ENCODE results near the gene FLYWCH2. TPM values are rescaled to one million over a fixed set of nuclear protein-coding genes. Genes with fewer than 3 reads are reported as not detected.

Gene FLYWCH2
- total RNA-seq, 4 donors from 2014 or later = 40.8 to 61.3 (median 53.1) TPM

- peaks cover 0 to 8% (median 0%) of the 10 kb centered on the region in 3 donors for H3K36me3 ChIP-seq
- H3K4me1 ChIP-seq = peaks cover 0 to 5% (median 0%) of the 10 kb centered on the region in 4 donors
- H3K27ac ChIP-seq = no peak overlapping the region
- H3K9me3 ChIP-seq = no peaks in the 10 kb centered on the region
- H3K27me3 ChIP-seq = no peaks in the 10 kb centered on the region
- H3K4me3 ChIP-seq = no peak overlapping the region
- DNase-seq = no peak
- TF ChIP-seq CTCF (IDR thresholded peaks at IDR 0.05) (no peak), POLR2A (IDR thresholded peaks at IDR 0.05) (no peak)
Observed at GRCh38 chr16:2896480-2897010, 13.5 kb downstream of the FLYWCH2 start.

GRCh38 chr16:2897110-2897509 lies 14.1 kb downstream of the FLYWCH2 start:
- Histone ChIP-seq H3K36me3 (peaks cover 0 to 8% (median 0%) of the 10 kb centered on the region in 3 donors), H3K4me1 (peaks cover 0 to 5% (median 0%) of the 10 kb centered on the region in 4 donors), H3K27me3 (no peaks in the 10 kb centered on the region), H3K4me3 (no peak overlapping the region), H3K9me3 (no peaks in the 10 kb centered on the region), H3K27ac (no peak overlapping the region)
- TF ChIP-seq POLR2A (IDR thresholded peaks at IDR 0.05) (no peak), CTCF (IDR thresholded peaks at IDR 0.05) (no peak)
- peak in 2 of 3 donors; percentile 61 to 65 for DNase-seq

GRCh38 chr16:2898831-2899563 lies 16.0 kb downstream of the FLYWCH2 start:
- H3K36me3 ChIP-seq = peaks cover 0 to 8% (median 0%) of the 10 kb centered on the region in 3 donors

GRCh38 chr16:2899564-2900072 lies 16.6 kb downstream of the FLYWCH2 start:
- Histone ChIP-seq H3K27me3 (no peaks in the 10 kb centered on the region), H3K9me3 (no peaks in the 10 kb centered on the region), H3K27ac (no peak overlapping the region), H3K4me3 (no peak overlapping the region), H3K4me1 (peaks cover 0 to 7% (median 5%) of the 10 kb centered on the region in 4 donors), H3K36me3 (peaks cover 0 to 8% (median 0%) of the 10 kb centered on the region in 3 donors)
- no peak for TF ChIP-seq CTCF (IDR thresholded peaks at IDR 0.05)
- no peak for TF ChIP-seq POLR2A (IDR thresholded peaks at IDR 0.05)
- DNase-seq = no peak

More at GRCh38 chr16:2898831-2899563, 16.0 kb downstream of the FLYWCH2 start:
- Histone ChIP-seq H3K4me1 (peaks cover 0 to 7% (median 4%) of the 10 kb centered on the region in 4 donors), H3K27ac (no peak overlapping the region), H3K27me3 (no peaks in the 10 kb centered on the region), H3K9me3 (no peaks in the 10 kb centered on the region), H3K4me3 (no peak overlapping the region)
- DNase-seq = no peak
- TF ChIP-seq POLR2A (IDR thresholded peaks at IDR 0.05) (no peak), CTCF (IDR thresholded peaks at IDR 0.05) (no peak)

GRCh38 chr16:2900526-2901075 lies 17.6 kb downstream of the FLYWCH2 start:
- Histone ChIP-seq H3K4me3 (no peak overlapping the region), H3K4me1 (peaks cover 0 to 7% (median 5%) of the 10 kb centered on the region in 4 donors), H3K9me3 (no peaks in the 10 kb centered on the region), H3K27ac (no peak overlapping the region), H3K27me3 (no peaks in the 10 kb centered on the region), H3K36me3 (peaks cover 0 to 8% (median 0%) of the 10 kb centered on the region in 3 donors)
- TF ChIP-seq POLR2A (IDR thresholded peaks at IDR 0.05) = no peak
- TF ChIP-seq CTCF (IDR thresholded peaks at IDR 0.05) = no peak
- DNase-seq = no peak

All from Peyer's patch (tissue), 4 donors.